Measurements from ENCODE around the gene OR6B2. TPM values are rescaled to one million over a fixed set of nuclear protein-coding genes. Genes with fewer than 3 reads are reported as not detected.
"Not testable (repeated sequence)": the region's sequence is repeated elsewhere in the genome, so short reads cannot be mapped to it uniquely, and the experiment has no call there.

OR6B2 gene
- total RNA-seq: not detected in 2 replicates

GRCh38 chr2:240030379-240031094 lies at the start of gene OR6B2:
Gene OR6B2 (minus strand): TSS chr2:240030429. CDS start chr2:240030429, 0 bp downstream.
- no peak for DNase-seq (ENCODE audit: low read depth in 2 of 2)

GRCh38 chr2:240078631-240079030 lies 48.4 kb upstream of the OR6B2 start:
- no peak for DNase-seq (ENCODE audit: low read depth in 2 of 2)

- DNase-seq (ENCODE audit: low read depth in 2 of 2): no peak
Measured at GRCh38 chr2:240077442-240077841, 47.2 kb upstream of the OR6B2 start.

GRCh38 chr2:240074545-240074944 lies 44.3 kb upstream of the OR6B2 start:
- DNase-seq (ENCODE audit: low read depth in 2 of 2): no peak

- DNase-seq (ENCODE audit: low read depth in 2 of 2): no peak
Measured at GRCh38 chr2:240070907-240071306, 40.7 kb upstream of the OR6B2 start.

- no peak for DNase-seq (ENCODE audit: low read depth in 2 of 2)
Measured at GRCh38 chr2:240069829-240070228, 39.6 kb upstream of the OR6B2 start.

- no peak for DNase-seq (ENCODE audit: low read depth in 2 of 2)
Measured at GRCh38 chr2:240068193-240068592, 38.0 kb upstream of the OR6B2 start.

- no peak for DNase-seq (ENCODE audit: low read depth in 2 of 2)
Measured at GRCh38 chr2:240066489-240066888, 36.3 kb upstream of the OR6B2 start.

GRCh38 chr2:240064898-240065297 lies 34.7 kb upstream of the OR6B2 start:
- no peak for DNase-seq (ENCODE audit: low read depth in 2 of 2)

GRCh38 chr2:240060977-240061591 lies 30.9 kb upstream of the OR6B2 start:
- DNase-seq (ENCODE audit: low read depth in 2 of 2): peak; percentile 42 to 65

GRCh38 chr2:240056678-240057077 lies 26.4 kb upstream of the OR6B2 start:
- no peak for DNase-seq (ENCODE audit: low read depth in 2 of 2)

- DNase-seq (ENCODE audit: low read depth in 2 of 2): no peak
Measured at GRCh38 chr2:240055177-240055917, 25.1 kb upstream of the OR6B2 start.

GRCh38 chr2:240053173-240054155 lies 23.2 kb upstream of the OR6B2 start, which contains the start of gene OR6B3:
Gene OR6B3 (minus strand): TSS chr2:240053521.
- no peak for DNase-seq (ENCODE audit: low read depth in 2 of 2)

GRCh38 chr2:240052524-240052923 lies 22.3 kb upstream of the OR6B2 start:
- DNase-seq (ENCODE audit: low read depth in 2 of 2): no peak

GRCh38 chr2:240051697-240052096 lies 21.5 kb upstream of the OR6B2 start:
- no peak for DNase-seq (ENCODE audit: low read depth in 2 of 2)

- DNase-seq (ENCODE audit: low read depth in 2 of 2): no peak
Measured at GRCh38 chr2:240050278-240050677, 20.0 kb upstream of the OR6B2 start.

- no peak for DNase-seq (ENCODE audit: low read depth in 2 of 2)
Measured at GRCh38 chr2:240048237-240048636, 18.0 kb upstream of the OR6B2 start.

GRCh38 chr2:240045098-240045497 lies 14.9 kb upstream of the OR6B2 start:
- DNase-seq (ENCODE audit: low read depth in 2 of 2): no peak

GRCh38 chr2:240044096-240044495 lies 13.9 kb upstream of the OR6B2 start:
- DNase-seq (ENCODE audit: low read depth in 2 of 2): not testable (repeated sequence)

- no peak for DNase-seq (ENCODE audit: low read depth in 2 of 2)
Measured at GRCh38 chr2:240043279-240043989, 13.2 kb upstream of the OR6B2 start.

GRCh38 chr2:240042740-240043139 lies 12.5 kb upstream of the OR6B2 start:
- no peak for DNase-seq (ENCODE audit: low read depth in 2 of 2)

Data from dermis microvascular lymphatic vessel endothelial cell (primary cell).